ENCODE results near the gene CYP8B1.

Gene CYP8B1

GRCh38 chr3:42875325-42876151 lies at the start of gene CYP8B1:
Gene CYP8B1 (minus strand): TSS chr3:42875879. CDS start chr3:42875816, 63 bp downstream.
- no peak for TF ChIP-seq CTCF (IDR thresholded peaks at IDR 0.05; ENCODE audit: low read length, missing control alignments)
- no peak for DNase-seq (ENCODE audit: low read depth)
- no peak within 1 kb of the TSS for H3K4me3 ChIP-seq (replicated peaks; ENCODE audit: low read depth, low read length)

- no peak for TF ChIP-seq CTCF (IDR thresholded peaks at IDR 0.05; ENCODE audit: low read length, missing control alignments)
- DNase-seq (ENCODE audit: low read depth) = no peak
- no peak overlapping the region for H3K4me3 ChIP-seq (replicated peaks; ENCODE audit: low read depth, low read length)
Observed at GRCh38 chr3:42923606-42924005, 47.9 kb upstream of the CYP8B1 start.

- no peak for DNase-seq (ENCODE audit: low read depth)
- no peak overlapping the region for H3K4me3 ChIP-seq (replicated peaks; ENCODE audit: low read depth, low read length)
- no peak for TF ChIP-seq CTCF (IDR thresholded peaks at IDR 0.05; ENCODE audit: low read length, missing control alignments)
Observed at GRCh38 chr3:42914771-42915515, 39.3 kb upstream of the CYP8B1 start.

- no peak for TF ChIP-seq CTCF (IDR thresholded peaks at IDR 0.05; ENCODE audit: low read length, missing control alignments)
- no peak overlapping the region for H3K4me3 ChIP-seq (replicated peaks; ENCODE audit: low read depth, low read length)
- no peak for DNase-seq (ENCODE audit: low read depth)
Observed at GRCh38 chr3:42911551-42911950, 35.9 kb upstream of the CYP8B1 start.

- H3K4me3 ChIP-seq (replicated peaks; ENCODE audit: low read depth, low read length) = no peak overlapping the region
- no peak for TF ChIP-seq CTCF (IDR thresholded peaks at IDR 0.05; ENCODE audit: low read length, missing control alignments)
- DNase-seq (ENCODE audit: low read depth) = no peak
Observed at GRCh38 chr3:42908675-42909074, 33.0 kb upstream of the CYP8B1 start.

GRCh38 chr3:42906848-42907183 lies 31.1 kb upstream of the CYP8B1 start:
- DNase-seq (ENCODE audit: low read depth) = no peak
- no peak overlapping the region for H3K4me3 ChIP-seq (replicated peaks; ENCODE audit: low read depth, low read length)
- no peak for TF ChIP-seq CTCF (IDR thresholded peaks at IDR 0.05; ENCODE audit: low read length, missing control alignments)

Data from fibroblast of pulmonary artery (primary cell).